GM12874 (cell line): ENCODE measurements around the gene MEIS2.

Experiments used
- CTCF ChIP-seq: IDR thresholded peaks from 2 replicates; pipeline ENCODE4 v1.5.1; 2011; ENCODE audit warnings: low read depth, mild to moderate bottlenecking, control low read depth, low read length, moderate library complexity; ENCODE audit not compliant: insufficient read depth

Gene MEIS2

DNA sequence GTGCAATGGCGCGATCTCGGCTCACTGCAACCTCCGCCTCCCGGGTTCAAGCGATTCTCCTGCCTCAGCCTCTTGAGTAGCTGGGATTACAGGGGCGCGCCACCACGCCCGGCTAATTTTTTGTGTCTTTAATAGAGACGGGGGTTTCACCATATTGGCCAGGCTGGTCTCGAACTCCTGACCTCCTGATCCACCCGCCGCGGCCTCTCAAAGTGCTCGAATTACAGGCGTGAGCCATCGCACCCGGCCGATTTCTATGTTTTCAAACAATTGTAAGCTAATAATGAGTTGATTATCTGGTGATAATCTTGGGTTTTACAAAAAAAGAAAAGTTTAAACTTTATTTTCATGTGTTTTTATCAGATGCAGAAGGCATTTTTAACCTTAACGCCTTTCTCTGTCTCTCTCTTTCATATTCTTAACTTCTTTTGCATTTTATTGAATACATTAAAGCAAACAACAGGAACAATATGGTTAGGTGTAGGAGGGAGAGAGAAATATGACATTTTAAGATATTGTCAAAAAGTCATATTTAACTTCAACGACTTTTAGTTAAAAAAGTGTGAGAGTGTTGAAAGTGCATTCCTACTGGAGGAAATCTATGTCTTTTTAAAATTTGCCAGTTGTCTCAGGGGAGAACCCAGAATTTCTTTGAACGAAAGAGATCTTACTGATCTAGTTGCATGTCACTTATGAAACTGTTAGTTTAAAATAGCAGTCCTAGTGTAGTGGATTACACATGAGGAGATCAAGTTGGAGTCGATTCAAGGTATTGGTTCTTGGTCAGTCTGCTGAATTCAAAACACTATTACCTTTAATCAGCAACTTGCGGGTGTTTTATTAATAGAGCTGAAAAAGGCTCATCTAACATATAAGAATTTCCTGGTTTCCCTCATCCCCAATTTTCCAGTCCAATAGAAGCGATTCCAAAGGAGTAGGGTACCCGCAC, 3.4 kb upstream of the MEIS2 start:
- no peak for TF ChIP-seq CTCF

GRCh38 chr15:37103163-37103435, 2.8 kb upstream of the MEIS2 start:
- no peak for TF ChIP-seq CTCF

DNA sequence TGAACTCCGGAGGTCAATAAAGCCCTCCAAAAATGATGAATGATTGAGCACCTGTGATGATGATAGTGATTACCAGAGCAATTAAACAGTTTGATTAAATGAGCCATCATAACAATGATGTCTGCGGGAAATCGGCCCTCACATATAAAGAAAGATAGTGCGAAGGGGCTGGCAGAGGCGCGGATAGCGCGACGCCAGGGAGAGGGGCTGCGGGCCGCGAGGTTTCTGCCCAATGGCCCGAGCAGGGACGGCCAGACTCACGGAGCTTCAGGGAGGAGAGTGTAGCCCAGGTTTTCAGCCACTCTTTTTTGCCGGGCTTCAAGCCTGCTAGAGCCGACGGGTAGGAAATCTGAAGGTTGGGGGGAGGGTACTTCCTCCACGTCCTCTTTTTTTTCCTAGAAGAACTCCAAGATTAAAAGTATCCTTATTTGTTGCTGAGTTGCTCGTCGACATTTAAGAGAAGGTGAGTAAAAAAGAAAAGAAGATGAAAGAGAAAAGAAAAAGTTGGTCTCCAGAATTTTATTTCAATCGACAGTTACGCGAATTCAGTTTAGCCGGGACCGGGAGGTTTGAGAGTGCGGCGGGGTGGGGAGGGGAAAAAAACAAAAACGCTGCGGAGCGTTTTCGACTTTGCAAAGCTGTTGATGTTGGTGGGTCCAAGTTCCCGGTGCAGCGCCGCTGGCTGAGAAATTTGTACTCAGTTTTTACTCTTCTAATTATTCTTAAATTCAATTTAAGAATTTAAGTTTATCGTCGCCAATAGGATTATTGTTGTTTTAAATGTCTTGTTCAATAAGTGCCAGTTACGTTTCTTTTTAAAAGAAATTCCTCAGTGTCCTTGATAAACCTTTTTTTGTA, 2.2 kb upstream of the MEIS2 start:
- TF ChIP-seq CTCF = no peak

- TF ChIP-seq CTCF = no peak
Observed at GRCh38 chr15:37101980-37102304, 1.6 kb upstream of the MEIS2 start.

DNA sequence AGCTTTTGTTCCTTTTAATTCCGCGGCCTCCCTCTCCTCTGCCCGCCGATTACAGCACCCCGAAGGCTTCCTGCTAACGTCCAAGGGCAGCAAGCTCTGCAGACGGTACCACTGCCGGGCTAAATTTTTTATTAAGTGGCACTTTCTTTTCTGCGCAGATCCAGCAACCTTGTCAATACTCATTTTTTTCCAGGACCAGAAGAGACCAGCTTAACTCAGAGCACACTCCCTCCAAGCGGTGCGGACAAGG, 542 bp upstream of the MEIS2 start:
- TF ChIP-seq CTCF = no peak

DNA sequence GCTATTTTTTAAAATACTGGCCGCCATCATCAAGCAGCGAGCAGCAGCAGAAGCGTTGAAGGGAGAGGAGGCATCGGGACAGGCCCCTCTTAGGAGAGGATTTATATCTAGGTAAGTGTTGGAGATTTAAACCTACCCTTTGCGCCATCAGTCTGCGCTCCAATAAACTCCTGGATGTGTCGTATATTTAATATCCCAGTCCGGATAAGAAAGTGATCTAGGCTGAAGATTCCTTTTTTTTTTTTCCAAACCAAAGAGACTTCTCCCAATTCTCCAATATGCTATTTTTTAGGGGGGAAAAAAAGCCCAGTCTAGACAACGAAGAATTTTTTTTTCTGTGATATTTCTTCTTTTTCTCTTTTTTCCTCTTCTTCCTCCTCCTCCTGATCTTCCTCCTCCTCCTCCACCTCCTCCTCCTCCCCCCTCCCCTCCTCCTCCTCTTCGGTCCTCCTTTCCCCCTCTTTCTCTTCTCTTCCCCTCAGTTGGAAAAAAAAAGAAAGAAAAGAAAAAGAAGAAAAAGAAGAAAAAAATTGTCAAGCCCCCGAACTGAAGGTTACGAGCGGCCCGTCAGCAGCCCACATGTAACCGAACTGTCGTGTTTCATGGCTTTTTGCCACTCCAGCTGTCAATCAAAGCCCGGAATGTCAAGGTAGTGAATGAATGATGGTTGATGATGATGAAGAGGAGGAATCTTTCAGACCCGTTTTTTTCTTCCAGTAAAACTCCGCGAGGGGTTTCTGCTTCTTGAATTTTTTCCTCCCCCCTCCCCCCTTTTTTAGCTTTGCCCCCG, 835 bp downstream of the MEIS2 start:
- TF ChIP-seq CTCF = no peak

GRCh38 chr15:37098468-37099318, 1.7 kb downstream of the MEIS2 start:
- TF ChIP-seq CTCF = no peak
